HG03432 (cell line): ENCODE results near the gene PPTC7.
"Not testable (repeated sequence)": the region's sequence is repeated elsewhere in the genome, so short reads cannot be mapped to it uniquely, and the experiment has no call there.

ENCODE experiments used
- ATAC-seq: cut with Tn5 transposase; IDR thresholded peaks from one replicate; pipeline ENCODE4 v1.9.1; 2021; ENCODE audit warnings: mild to moderate bottlenecking, moderate library complexity; ENCODE audit not compliant: unreplicated experiment

PPTC7 gene

GRCh38 chr12:110562386-110562785 is 20.7 kb downstream of the PPTC7 start:
- ATAC-seq = not testable (repeated sequence)

DNA sequence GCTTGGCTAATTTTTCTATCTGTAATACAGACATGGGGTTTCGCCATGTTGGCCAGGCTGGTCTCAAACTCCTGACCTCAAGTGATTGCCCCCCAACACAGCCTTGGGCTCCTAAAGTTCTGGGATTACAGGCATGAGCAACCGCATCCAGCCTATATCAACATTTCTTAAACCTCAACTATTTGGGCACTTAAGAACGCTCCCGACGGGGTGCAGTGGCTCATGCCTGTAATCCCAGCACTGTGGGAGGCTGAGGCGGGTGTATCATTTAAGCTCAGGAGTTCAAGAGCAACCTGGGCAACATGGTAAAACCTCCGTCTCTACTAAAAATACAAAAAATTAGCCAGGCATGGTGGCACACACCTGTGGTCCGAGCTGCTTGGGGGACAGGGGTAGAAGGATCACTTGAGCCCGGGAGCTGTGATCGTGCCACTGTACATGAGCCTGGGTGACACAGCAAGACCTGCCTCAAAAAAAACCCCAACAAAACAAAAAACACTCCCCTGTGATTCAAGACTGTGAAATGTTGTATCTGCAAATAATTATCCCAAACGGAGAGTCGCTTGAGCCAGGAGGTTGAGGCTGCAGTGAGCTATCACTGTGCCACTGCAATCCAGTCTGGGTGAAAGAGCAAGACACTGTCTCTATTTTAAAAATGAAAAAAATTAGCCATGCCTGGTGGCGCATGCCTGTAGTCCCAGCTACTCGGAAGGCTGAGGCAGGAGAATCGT is 21.5 kb downstream of the PPTC7 start:
- no peak for ATAC-seq

DNA sequence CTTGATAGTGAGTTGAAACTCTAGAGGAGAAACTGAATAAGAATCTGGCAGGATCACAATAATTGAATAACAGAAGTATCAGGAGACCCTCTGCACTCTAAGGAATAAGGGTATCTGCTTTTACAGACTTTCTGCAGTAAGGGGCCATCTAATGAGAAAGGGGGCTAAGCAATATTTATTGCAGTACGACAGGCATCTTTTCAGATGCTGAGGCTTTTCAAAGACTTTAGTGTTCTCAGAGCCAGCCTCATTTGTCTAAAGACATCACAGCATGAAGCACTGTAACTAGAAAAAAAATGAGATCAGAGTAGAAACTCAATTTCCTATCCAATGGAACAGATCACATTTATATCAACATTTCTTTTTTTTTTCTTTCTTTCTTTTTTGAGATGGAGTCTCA is 22.2 kb downstream of the PPTC7 start:
- ATAC-seq = no peak

- no peak for ATAC-seq
Observed at GRCh38 chr12:110560048-110560447, 23.1 kb downstream of the PPTC7 start.

DNA sequence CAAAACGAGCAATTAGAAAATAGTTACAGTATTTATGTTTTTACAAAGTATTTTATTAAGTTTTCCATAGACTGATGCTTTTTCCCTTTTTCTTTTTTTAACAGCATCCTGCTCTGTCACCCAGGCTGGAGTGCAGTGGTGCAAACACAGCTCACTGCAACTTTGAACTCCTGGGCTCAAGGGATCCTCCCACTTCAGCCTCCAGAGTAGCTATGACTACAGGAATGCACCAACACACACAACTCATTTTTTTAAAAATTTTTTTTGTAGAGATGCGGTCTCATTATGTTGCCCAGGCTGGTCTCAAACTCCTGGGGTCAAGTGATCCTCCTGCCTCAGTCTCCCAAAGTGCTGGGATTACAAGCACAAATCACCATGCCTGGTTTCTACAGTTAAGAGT is 24.2 kb downstream of the PPTC7 start:
- ATAC-seq = not testable (repeated sequence)

DNA sequence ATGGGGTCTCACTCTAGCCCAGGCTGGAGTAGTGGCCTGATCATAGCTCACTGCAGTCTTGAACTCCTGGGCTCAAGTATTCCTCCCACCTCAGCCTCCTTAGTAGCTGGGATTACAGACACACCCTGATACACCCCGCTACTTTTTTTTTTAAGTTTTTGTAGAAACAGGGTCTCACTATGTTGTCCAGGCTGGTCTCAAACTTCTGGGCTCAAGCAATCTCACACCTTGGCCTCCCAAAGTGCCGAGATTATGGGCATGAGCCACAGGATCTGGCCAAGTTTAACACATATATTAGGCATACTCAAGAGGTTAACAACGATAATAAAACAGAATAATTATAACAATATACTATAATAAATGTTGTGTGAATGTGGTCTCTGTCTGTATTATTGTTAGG is 25.8 kb downstream of the PPTC7 start:
- no peak for ATAC-seq

DNA sequence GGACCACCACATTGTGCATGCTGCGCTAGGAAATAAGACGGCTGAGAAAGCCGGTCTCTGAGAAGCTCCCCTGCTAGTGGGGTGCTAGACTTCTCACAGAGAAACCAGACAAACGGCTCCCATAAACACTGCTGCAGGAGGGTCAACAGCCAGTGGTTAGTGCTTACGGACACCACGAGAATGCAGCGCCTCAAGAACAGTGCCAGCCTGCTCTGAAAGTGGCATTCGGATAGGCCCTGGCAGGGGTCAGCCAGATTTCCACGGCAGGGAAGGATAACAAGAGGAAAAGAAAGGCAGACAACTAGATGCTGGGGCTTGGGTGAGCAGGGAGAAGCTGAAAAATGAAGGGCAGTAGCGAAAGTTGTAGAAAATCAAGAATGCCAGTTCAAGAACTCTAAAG is 26.4 kb downstream of the PPTC7 start:
- ATAC-seq = no peak

DNA sequence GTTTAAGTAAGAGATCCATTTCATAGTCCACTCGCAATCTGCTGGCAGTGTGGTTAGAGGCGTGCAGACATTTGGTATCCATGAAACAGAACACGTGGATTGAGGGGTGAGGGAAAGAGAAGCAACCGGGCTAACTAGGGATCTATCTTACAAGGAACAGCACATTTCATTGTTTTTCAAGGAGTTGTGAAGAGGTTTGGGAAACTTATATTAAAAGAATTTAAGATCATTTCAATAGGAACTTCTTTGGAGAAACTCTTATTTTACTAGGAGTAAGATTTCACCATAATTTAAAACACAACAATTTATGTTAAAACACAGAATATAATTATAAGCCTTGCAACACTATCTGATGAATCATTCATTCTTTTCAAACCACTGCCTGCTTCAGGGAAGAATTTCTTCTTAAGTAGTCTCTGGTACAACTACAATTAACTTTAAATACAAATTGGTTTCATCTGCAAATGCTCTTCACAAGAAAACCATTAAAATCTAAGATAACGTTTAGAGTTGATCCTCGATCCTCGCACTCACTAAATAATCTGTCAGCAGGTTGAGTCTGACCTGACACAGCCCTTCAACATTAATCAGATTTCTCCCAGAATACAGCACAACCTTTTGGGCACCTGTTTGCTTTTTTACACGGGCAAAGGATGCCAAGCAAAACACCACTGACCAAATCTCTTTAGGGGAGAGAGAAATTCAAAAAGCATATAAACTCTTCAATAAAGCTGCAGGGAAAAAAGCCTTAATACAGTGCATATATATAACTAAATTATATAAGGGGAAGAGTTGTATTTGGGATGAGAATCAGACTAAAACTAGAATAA is 27.3 kb downstream of the PPTC7 start:
- ATAC-seq = no peak

- ATAC-seq = no peak
Observed at GRCh38 chr12:110554184-110554583, 28.9 kb downstream of the PPTC7 start.

DNA sequence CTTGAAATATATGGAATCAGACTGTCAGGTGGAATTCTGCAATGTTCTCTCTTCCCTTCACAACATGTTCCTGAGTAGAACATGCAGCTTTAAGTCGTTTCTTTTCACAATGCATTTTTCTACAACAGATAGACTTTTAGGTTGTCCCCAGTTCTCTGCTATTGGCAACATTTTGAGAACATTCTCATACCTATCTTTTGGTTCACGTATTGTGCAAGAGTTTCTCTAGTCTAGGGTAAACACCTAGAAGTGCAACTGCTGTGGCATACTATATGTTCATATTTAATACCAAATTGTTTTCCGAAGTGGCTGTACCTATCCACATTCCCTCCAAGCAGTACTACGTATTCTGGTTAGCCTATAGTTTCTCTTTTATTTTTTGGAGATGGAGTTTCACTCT is 32.1 kb downstream of the PPTC7 start:
- ATAC-seq = no peak

- ATAC-seq = no peak
Observed at GRCh38 chr12:110549716-110550115, 33.4 kb downstream of the PPTC7 start.

- no peak for ATAC-seq
Observed at GRCh38 chr12:110548678-110549077, 34.4 kb downstream of the PPTC7 start.

- no peak for ATAC-seq
Observed at GRCh38 chr12:110547090-110547489, 36.0 kb downstream of the PPTC7 start.

- no peak for ATAC-seq
Observed at GRCh38 chr12:110546339-110546738, 36.8 kb downstream of the PPTC7 start.

DNA sequence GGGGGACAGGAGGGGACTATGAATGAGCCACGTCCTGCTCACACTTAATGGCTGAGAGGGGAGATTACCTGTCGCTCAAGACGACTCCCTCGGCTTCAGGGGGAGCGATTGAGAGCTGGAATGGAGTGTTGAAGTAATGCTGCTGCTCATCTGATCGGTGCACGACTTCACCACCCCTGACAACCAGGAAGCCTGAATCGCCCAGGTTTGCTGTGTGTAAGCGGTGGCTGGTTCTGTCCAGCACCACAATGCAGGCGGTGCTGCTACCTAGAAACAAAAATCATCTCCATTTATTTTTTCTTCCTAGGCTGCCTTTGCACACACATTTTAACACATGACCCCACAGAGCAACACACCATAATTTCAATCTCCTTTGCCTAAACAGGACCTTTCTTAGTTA is 37.3 kb downstream of the PPTC7 start:
- ATAC-seq = no peak

DNA sequence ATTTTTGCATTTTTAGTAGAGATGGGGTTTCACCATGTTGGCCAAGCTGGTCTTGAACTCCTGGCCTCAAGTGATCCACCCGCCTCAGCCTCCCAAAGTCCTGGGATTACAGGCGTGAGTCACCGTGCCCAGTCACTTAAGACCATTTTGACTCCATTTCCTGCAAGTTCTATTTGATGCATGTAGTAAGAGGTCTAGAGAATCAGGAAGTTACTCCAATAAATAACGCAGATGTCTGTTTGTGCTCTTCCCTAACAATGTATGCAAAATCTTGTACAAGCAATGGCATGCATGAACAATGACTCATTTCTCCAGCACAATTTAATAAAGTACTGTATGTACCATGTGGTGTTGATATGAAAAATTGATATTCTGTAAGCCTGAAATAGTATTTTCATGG is 37.9 kb downstream of the PPTC7 start:
- ATAC-seq = not testable (repeated sequence)

DNA sequence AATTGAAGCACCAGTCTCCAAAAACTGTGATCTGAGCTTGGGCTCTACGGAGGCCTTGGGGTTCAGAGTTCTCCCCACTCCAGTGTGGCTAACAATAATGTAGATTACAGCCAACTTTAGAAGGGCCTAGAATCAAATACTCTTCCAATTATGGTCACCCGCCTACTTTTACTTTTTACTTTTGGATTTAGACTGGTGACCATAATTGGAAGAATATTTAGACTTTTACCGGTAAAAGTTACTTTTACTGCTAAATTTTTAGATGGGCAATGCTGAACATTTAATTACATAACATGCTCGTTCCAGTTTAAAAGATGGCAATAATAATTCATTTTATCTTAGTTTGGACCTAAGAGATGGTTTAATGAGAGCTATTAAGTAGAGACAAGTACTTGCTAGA is 39.2 kb downstream of the PPTC7 start:
- no peak for ATAC-seq

- no peak for ATAC-seq
Observed at GRCh38 chr12:110543252-110543959, 39.7 kb downstream of the PPTC7 start.

GRCh38 chr12:110540048-110540447 is 43.1 kb downstream of the PPTC7 start:
- ATAC-seq = no peak

- ATAC-seq = no peak
Observed at GRCh38 chr12:110538869-110539622, 44.1 kb downstream of the PPTC7 start.
